ENCODE results near the gene KCNMA1. TPM values are rescaled to one million over a fixed set of nuclear protein-coding genes. Genes with fewer than 3 reads are reported as not detected.

KCNMA1 gene
- total RNA-seq, 2 experiments from 2014 or later: not detected

DNA sequence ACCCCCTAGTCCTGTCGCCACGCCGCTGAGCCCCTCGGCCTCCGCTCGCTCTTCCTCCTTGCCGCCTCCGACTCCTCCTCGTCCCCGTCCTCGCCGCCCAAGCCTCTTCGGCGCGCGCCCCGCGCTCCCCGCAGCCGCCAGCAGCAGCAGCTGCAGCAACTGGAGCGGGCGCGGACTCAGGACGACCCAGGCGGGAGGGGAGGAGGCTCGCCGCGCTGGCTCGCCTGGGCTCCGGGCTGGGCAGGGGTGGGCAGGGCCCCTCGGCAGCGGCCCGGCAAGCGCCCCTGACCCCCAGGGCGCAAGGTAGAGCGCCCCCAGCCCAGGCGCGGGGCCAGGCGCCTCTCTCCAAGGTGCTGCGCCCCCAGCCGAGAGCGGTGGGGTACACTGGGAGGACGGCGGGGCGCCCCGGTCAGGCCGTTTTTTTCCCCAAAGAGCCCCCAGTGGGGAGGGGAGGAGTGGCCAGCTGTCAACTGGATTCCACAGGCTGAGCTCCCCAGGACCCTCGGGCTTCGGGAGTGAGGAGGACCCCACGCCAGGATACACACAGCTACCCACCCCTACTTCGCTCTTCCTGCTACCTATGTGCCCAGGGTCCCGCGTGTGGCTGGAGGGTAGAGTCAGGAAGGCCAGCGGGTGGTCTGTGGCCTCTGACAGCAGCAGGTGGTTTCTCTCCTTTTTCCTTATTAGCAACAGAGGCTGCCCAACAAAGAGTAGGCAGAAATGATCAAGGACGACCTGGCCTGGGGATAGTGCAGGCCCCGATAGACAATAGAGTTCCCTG is 903 bp upstream of the KCNMA1 start:
- POLR2A ChIA-PET: no interaction called here
- H3K4me3 Mint-ChIP-seq: no peak overlapping the region
- H3K27ac Mint-ChIP-seq: no peak overlapping the region

DNA sequence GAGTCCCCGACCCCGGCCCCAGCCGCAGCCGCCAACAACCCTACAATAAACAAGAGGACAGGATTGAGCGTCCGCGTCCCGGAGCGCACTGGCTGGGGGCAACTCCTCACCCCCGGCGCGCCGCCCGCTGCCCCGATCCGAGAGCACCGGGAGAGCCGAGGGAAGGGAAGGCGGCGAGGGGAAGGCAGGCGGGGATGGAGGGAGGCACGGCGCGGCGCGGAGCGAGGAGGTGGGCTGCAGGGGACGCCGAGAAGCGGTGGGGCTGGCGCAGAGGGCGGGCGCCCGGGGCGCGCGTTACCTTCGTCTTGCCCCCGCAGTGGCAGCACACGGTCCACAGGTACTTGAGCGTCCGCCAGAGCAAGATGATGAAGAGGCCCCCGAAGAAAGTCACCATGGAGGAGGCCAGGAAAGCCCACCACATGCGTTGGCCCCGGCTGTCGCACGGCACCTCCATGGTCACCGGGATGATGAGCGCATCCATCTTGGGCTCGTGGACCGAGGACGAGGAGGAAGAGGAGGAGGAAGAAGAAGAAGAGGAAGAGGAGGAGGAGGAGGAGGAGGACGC is 559 bp downstream of the KCNMA1 start:
- intact Hi-C loops (cut with micrococcal nuclease): no loop called here
- H3K4me1 Mint-ChIP-seq (ENCODE audit: low read depth): peaks cover 3% of the 10 kb centered on the region
- CTCF ChIA-PET: no interaction called here
- no peaks in the 10 kb centered on the region for H3K36me3 Mint-ChIP-seq
- POLR2A ChIA-PET: no interaction called here
- H3K27ac Mint-ChIP-seq: no peak overlapping the region
- H3K9me3 Mint-ChIP-seq: no peaks in the 10 kb centered on the region
- H3K4me3 Mint-ChIP-seq: no peak overlapping the region
- H3K27me3 Mint-ChIP-seq: peaks cover 55% of the 10 kb centered on the region
- DNase-seq: no peak

More for the DNA sequence above, 903 bp upstream of the KCNMA1 start:
- Mint-ChIP-seq H3K36me3 (no peaks in the 10 kb centered on the region), H3K9me3 (no peaks in the 10 kb centered on the region), H3K27me3 (peaks cover 52% of the 10 kb centered on the region), H3K4me1 (ENCODE audit: low read depth) (peaks cover 3% of the 10 kb centered on the region)
- DNase-seq: no peak
- intact Hi-C loops (cut with micrococcal nuclease): no loop called here
- CTCF ChIA-PET: interaction anchor here (0.7 to 6.2 kb wide), 4 partner anchors 9 to 477 kb away, joined by 3 to 57 read pairs (median 27); no protein-coding TSS in a partner anchor

DNA sequence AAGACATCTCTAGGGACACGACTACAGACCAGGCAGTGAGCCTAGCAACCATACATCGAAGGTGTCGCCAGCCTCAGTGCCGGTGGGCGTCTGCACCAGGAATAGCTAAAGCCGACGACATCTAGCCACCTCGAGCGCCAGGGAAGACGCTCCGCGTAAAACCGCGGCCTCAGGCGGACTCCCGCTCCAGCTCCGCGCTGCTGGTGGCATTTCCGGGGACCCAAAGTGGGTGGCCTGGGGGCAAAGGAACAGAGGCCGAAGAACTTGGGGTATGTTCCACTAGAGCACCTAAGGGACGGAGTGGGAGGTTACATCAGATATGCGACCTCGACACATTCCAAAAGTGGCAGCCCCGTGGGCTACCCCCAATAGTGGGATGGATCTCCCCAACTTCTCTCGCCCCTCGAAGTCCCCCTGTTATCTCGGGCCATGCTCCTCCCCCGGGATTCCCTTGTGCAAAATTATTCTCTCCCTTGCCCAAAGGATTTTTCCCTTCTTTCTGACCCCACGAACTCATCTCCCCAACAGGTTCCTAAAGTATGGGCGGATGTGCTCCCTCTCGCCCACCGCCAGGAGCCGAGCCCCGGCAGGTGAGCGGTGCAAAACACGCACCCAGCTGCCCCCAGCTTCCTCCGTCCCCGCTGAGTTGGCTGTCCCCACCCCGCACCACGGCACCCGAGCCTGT is 1.2 kb downstream of the KCNMA1 start:
- Mint-ChIP-seq H3K36me3 (no peaks in the 10 kb centered on the region), H3K4me1 (ENCODE audit: low read depth) (peaks cover 3% of the 10 kb centered on the region), H3K27ac (no peak overlapping the region), H3K4me3 (no peak overlapping the region), H3K27me3 (peaks cover 52% of the 10 kb centered on the region), H3K9me3 (no peaks in the 10 kb centered on the region)
- no peak for DNase-seq
- ChIA-PET CTCF (interaction anchor here (2.1 kb wide), 1 partner anchor 75 kb away, joined by 6 read pairs; no protein-coding TSS in a partner anchor), POLR2A (no interaction called here)
- intact Hi-C loops (cut with micrococcal nuclease): no loop called here

DNA sequence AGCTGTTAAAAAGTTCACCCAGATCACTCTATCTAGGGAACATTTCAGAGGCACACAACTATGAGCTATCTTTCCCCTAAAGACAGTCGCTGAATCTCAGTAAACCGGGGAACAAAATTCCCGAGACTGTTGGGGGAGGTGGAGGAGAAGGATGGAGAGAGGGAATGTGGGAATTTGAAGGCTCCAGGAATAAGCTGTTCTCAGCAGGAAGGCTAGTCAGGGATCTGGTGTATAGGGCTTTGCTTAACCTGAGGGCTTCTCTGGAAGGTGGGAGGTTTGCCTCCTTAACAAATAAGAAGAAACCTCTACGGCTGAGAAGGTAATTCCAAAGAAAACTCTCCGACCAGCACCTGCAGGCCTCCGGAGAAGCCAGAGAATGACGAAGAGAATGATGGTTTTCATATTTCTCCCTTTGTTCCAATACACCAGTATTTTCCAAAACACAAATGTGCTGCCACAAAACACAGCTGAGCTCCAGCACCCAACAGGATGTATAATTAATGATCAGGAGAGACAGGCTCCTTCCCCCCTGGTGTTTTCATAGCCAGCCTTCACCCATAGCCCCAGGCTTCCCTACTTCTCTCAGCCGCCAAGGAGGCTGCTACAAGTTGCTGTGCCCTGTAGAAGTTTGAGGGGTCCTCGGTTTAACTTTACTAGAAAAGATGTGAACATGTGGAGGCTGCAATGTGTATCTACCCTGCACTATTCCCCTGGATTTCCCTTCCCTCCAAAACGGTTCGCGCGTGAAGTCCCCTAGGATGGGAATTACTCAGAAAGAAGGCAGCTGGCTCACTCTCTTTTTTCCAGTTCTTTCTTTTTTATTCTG is 2.0 kb downstream of the KCNMA1 start:
- Mint-ChIP-seq H3K27ac (no peak overlapping the region), H3K36me3 (no peaks in the 10 kb centered on the region), H3K27me3 (peaks cover 46% of the 10 kb centered on the region), H3K9me3 (no peaks in the 10 kb centered on the region), H3K4me1 (ENCODE audit: low read depth) (peaks cover 3% of the 10 kb centered on the region), H3K4me3 (no peak overlapping the region)
- ChIA-PET CTCF (interaction anchor here (0.8 to 2.1 kb wide), 2 partner anchors 76 to 462 kb away, joined by 3 to 6 read pairs; no protein-coding TSS in a partner anchor), POLR2A (no interaction called here)
- intact Hi-C loops (cut with micrococcal nuclease): no loop called here
- no peak for DNase-seq

DNA sequence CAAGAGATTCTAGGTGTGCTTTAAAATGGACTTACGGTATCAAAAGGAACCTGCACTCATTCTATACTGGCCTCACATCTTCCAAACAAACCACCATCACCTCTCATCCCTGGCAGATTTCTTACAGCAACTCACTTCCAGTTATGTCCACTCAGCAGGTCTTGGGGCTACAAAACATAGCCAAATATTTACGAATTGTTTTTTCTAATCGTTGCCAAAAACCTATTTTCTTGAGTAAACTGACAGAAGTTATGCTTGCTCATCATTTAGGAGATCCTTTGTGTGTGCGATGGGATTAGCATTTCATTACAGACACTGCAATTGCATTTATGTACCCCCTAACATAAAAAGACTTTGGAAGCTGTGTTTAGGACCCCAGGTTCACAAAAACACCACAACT is 2.7 kb downstream of the KCNMA1 start:
- Mint-ChIP-seq H3K27me3 (peaks cover 40% of the 10 kb centered on the region), H3K4me3 (no peak overlapping the region), H3K27ac (no peak overlapping the region), H3K36me3 (no peaks in the 10 kb centered on the region), H3K4me1 (ENCODE audit: low read depth) (peaks cover 3% of the 10 kb centered on the region), H3K9me3 (no peaks in the 10 kb centered on the region)
- DNase-seq: no peak
- intact Hi-C loops (cut with micrococcal nuclease): no loop called here
- ChIA-PET POLR2A (no interaction called here), CTCF (interaction anchor here (0.8 to 2.3 kb wide), 4 partner anchors 9 to 461 kb away, joined by 3 to 11 read pairs (median 4); no protein-coding TSS in a partner anchor)

DNA sequence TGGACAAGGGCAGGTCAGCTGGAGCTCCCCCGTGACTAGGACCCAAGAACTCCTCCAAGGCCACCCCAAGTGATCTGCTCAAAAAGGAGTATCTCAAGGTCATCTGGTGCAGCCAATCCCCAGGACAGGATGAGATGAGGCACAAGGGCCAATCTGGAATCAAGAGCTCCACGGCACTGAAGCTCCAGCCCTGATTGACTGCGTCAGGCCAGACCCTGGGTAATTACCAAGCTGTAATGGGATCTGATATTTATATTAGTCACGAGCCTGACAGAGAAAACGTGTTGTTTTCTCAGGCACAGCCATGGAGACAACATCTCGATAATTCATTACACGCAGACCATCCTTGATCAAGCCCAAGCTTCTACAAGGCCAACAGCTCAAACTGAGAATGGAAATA is 4.2 kb downstream of the KCNMA1 start:
- peaks cover 3% of the 10 kb centered on the region for H3K4me1 Mint-ChIP-seq (ENCODE audit: low read depth)
- DNase-seq: no peak
- intact Hi-C loops (cut with micrococcal nuclease): no loop called here
- ChIA-PET CTCF (interaction anchor here (1.1 to 2.3 kb wide), 2 partner anchors 10 to 14 kb away, joined by 3 to 11 read pairs; no protein-coding TSS in a partner anchor), POLR2A (no interaction called here)
- H3K36me3 Mint-ChIP-seq: no peaks in the 10 kb centered on the region
- H3K27ac Mint-ChIP-seq: no peak overlapping the region
- H3K27me3 Mint-ChIP-seq: peaks cover 35% of the 10 kb centered on the region
- H3K9me3 Mint-ChIP-seq: no peaks in the 10 kb centered on the region
- H3K4me3 Mint-ChIP-seq: no peak overlapping the region

DNA sequence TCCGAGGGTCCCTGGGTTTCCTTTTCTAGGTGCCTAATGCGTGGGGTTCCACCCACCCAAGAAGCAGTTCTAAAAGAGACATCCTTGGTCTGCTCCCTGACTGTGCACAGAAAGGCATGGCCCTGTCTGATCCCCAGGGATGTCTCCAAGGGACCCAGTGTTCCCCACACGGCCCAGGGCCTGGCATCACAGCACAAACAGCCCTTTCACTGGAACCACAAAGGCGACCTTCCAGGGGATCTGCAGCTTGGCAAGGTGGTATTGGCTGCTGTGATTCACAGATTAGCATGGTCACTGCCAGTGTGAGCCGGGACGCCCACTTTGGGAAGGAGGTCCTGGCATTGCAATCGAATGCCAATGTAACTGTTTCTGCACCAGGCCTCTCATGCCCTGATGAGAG is 6.4 kb downstream of the KCNMA1 start:
- CTCF ChIA-PET: no interaction called here
- no peaks in the 10 kb centered on the region for H3K9me3 Mint-ChIP-seq
- intact Hi-C loops (cut with micrococcal nuclease): no loop called here
- DNase-seq: no peak
- H3K36me3 Mint-ChIP-seq: no peaks in the 10 kb centered on the region
- H3K27ac Mint-ChIP-seq: no peak overlapping the region
- H3K4me3 Mint-ChIP-seq: no peak overlapping the region
- POLR2A ChIA-PET: no interaction called here
- no peaks in the 10 kb centered on the region for H3K4me1 Mint-ChIP-seq (ENCODE audit: low read depth)
- H3K27me3 Mint-ChIP-seq: peaks cover 29% of the 10 kb centered on the region

DNA sequence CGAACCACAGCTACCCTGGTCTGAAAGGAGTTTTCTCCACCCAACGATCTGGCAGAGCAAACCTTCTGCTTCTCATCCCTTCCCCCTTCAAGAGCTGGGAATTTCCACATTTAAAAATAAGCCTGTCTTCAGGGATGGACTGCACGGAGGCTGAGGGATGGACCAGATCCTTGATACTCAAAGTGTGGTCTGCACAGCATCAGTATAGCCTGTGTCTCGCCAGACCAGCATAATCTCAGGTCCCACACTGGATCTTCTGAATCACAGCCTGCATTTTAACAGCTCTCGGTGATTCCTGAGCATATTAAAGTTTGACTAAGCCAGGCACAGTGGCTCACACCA is 7.1 kb downstream of the KCNMA1 start:
- no peak for DNase-seq
- CTCF ChIA-PET: no interaction called here
- no peaks in the 10 kb centered on the region for H3K36me3 Mint-ChIP-seq
- H3K27me3 Mint-ChIP-seq: peaks cover 21% of the 10 kb centered on the region
- no peaks in the 10 kb centered on the region for H3K9me3 Mint-ChIP-seq
- H3K27ac Mint-ChIP-seq: no peak overlapping the region
- H3K4me3 Mint-ChIP-seq: no peak overlapping the region
- POLR2A ChIA-PET: interaction anchor here (0.7 kb wide), 1 partner anchor 1610 kb away, joined by 3 read pairs; no protein-coding TSS in a partner anchor
- intact Hi-C loops (cut with micrococcal nuclease): no loop called here
- no peaks in the 10 kb centered on the region for H3K4me1 Mint-ChIP-seq (ENCODE audit: low read depth)

DNA sequence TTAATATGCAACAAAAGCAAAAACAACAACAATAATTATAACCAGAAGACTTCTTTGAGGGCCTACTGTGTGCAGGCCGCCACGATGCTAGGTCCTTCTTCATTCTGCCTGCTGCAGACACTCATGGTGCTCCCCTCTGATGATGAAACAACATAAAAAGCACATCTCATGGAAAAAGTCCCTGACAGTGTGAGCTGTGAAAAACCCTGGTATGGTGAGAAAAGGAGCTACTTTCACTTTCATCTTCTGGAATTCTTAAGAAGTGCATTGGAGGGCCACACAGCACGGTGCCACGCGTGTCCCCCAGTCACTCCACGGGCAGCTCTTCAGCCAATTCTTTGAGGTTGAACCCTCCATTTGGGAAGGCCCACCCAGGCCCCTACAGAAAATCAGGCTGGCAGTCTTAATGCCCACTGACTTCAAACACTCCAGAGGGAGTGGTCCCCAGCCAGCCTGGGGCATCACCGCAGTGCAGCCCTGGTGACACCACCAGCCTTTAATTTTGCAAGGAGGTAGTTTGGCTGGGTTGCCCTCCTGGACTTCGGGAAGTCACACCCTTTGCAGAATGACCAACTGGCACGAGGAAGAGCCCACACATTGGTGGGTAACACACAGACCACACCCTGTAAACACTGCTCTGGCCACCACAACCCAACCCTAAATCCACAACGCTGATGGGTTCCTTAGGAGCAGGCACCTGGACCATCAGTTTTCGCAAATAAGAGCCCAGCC is 7.7 kb downstream of the KCNMA1 start:
- no peaks in the 10 kb centered on the region for H3K36me3 Mint-ChIP-seq
- no peak for DNase-seq
- H3K4me1 Mint-ChIP-seq (ENCODE audit: low read depth): no peaks in the 10 kb centered on the region
- CTCF ChIA-PET: interaction anchor here (0.6 kb wide), 1 partner anchor 9 kb away, joined by 3 read pairs; no protein-coding TSS in a partner anchor
- peaks cover 19% of the 10 kb centered on the region for H3K27me3 Mint-ChIP-seq
- H3K9me3 Mint-ChIP-seq: no peaks in the 10 kb centered on the region
- POLR2A ChIA-PET: interaction anchor here (0.7 kb wide), 1 partner anchor 1609 kb away, joined by 3 read pairs; no protein-coding TSS in a partner anchor
- H3K4me3 Mint-ChIP-seq: no peak overlapping the region
- intact Hi-C loops (cut with micrococcal nuclease): no loop called here
- H3K27ac Mint-ChIP-seq: no peak overlapping the region

DNA sequence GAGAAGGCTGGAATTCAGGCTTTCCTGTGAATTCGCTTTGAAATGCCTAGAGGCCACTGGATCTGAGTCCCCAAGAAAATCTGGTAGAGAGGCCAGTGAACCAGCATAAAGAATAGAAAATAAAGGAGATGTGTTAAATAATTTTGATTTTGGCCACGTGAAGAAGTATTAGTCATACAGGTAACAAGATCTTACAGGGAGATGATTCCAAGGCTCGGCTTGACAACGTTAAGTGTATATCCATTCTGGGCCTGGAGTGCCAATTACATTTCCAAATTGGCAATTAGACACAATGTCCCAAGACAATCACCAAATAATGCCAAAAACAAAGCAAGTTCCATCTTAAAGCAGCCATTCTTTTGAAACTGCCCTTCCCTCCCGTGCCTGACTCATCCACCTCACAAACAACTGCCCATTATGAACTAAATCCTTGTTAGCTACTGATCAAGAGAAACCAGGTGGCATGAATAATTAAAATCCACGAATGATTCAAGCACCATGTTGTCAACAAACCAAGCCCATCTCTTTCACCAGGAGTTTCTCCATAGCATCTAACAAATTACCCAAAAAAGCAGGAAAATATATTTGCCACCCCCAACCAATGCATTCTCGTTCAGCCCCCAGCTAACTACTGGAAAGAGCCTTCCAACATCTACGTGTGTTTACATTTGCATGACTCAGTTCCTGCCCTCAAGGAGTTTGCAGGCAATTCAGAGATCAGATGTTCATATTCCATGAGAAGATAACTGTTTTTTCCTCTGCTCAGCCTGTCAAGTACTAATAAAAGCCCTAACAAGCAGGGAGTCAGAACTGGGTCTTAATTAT is 8.5 kb downstream of the KCNMA1 start:
- no peak for DNase-seq
- Mint-ChIP-seq H3K9me3 (no peaks in the 10 kb centered on the region), H3K36me3 (no peaks in the 10 kb centered on the region), H3K27me3 (peaks cover 19% of the 10 kb centered on the region), H3K4me3 (no peak overlapping the region), H3K27ac (no peak overlapping the region), H3K4me1 (ENCODE audit: low read depth) (no peaks in the 10 kb centered on the region)
- ChIA-PET CTCF (interaction anchor here (0.6 kb wide), 1 partner anchor 10 kb away, joined by 3 read pairs; no protein-coding TSS in a partner anchor), POLR2A (no interaction called here)
- intact Hi-C loops (cut with micrococcal nuclease): no loop called here

Measured in activated CD4-positive, alpha-beta memory T cell treated with anti-CD3 and anti-CD28 coated beads for 36 hours (primary cell).